ENCODE results near the gene C1orf174.

C1orf174 gene

DNA sequence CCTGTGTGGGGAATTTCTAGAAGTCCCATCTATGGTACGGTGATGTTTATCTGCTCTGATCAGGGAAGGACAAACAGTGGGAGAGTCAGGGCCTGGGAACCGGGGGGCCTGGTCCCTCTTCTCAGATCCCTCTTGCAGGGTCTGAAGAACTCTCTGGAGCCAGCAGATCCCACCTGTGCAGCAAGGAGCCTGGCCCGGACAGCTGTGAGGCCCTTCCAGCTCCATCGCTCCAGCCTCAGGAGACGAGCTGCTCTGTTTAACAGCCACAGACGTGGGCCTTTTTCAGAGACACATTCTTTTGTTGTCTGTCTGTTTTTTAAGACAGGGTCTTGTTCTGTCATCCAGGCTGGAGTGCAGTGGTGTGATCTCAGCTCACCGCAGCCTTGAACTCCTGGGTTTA is 14.5 kb downstream of the C1orf174 start:
- Histone ChIP-seq H3K9me3 (ENCODE audit: control insufficient read depth, low read length) (no peaks in the 10 kb centered on the region), H3K9ac (ENCODE audit: low read length) (no peak overlapping the region), H3K4me3 (ENCODE audit: low read length) (no peak overlapping the region), H3K27me3 (ENCODE audit: control insufficient read depth, insufficient read depth, low read length) (no peaks in the 10 kb centered on the region), H3K4me1 (ENCODE audit: control insufficient read depth, insufficient read depth, low read length) (no peaks in the 10 kb centered on the region), H3K36me3 (ENCODE audit: control insufficient read depth, insufficient read depth, low read length) (peaks cover 8% of the 10 kb centered on the region)

DNA sequence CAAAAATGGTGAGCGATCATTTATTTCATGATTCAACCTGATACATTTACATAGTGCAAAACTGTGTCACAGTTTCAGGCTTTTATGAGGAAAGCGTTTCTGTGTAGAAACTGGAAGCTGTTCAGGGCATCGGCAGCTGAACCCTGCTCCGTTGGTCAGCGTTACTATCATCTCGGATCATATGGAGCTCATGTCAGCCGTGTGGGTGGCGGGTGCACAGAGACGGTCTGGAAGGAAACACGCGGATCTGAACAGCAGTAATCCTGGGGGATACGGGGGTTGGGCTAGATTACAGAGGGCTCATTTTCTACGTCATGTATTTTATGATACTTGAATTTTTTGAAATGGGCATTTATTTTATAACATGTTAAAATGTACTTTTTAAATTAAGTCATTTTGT is 15.1 kb downstream of the C1orf174 start:
- Histone ChIP-seq H3K4me1 (ENCODE audit: control insufficient read depth, insufficient read depth, low read length) (no peaks in the 10 kb centered on the region), H3K27me3 (ENCODE audit: control insufficient read depth, insufficient read depth, low read length) (no peaks in the 10 kb centered on the region), H3K36me3 (ENCODE audit: control insufficient read depth, insufficient read depth, low read length) (peaks cover 8% of the 10 kb centered on the region), H3K4me3 (ENCODE audit: low read length) (no peak overlapping the region), H3K9me3 (ENCODE audit: control insufficient read depth, low read length) (no peaks in the 10 kb centered on the region), H3K9ac (ENCODE audit: low read length) (no peak overlapping the region)

DNA sequence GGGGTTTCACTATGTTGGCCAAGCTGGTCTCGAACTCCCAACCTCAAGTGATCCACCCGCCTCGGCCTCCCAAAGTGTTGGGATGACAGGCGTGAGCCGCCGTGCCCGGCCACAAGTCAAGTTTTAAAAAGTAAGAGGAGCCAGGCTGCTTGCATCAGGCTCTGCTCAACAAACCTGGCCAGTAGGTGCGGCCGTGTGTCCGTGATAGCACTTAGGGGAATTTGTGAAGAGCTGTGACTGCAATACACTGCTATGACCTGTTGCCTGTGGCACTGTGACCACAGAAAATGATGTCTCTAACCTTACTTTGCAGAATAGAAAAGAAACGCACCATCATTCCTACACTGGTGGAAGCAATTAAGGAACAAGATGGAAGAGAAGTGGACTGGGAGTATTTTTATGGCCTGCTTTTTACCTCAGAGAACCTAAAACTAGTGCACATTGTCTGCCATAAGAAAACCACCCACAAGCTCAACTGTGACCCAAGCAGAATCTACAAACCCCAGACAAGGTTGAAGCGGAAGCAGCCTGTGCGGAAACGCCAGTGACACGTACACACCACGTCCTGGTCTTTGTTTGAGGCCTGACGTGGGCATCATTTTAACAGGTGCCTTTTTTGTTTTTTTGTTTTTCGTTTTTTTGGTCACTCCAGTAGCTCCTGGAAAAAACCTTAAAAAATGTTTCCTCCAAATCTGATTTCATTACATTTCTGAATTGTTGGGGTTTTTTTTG is 16.7 kb downstream of the C1orf174 start:
- no peaks in the 10 kb centered on the region for H3K4me1 ChIP-seq (ENCODE audit: control insufficient read depth, insufficient read depth, low read length)
- peaks cover 8% of the 10 kb centered on the region for H3K36me3 ChIP-seq (ENCODE audit: control insufficient read depth, insufficient read depth, low read length)
- H3K4me3 ChIP-seq (ENCODE audit: low read length), result no peak overlapping the region
- H3K9me3 ChIP-seq (ENCODE audit: control insufficient read depth, low read length), result no peaks in the 10 kb centered on the region
- no peaks in the 10 kb centered on the region for H3K27me3 ChIP-seq (ENCODE audit: control insufficient read depth, insufficient read depth, low read length)
- no peak overlapping the region for H3K9ac ChIP-seq (ENCODE audit: low read length)

DNA sequence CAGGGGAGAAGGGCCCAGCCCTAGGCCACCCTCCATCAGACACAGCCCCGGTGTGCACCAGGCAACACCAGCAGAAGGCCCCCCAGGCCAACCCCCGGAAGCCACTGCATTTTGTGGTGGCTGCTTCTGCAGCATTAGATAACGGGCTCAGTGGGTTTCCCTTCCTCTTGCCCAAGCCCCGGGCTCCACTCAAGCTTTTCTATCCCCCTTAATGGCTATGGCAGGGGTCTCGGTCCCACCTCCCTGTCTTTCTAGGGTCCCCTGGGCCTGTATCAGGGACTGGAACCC is 18.9 kb downstream of the C1orf174 start:
- Histone ChIP-seq H3K9ac (ENCODE audit: low read length) (no peak overlapping the region), H3K4me1 (ENCODE audit: control insufficient read depth, insufficient read depth, low read length) (no peaks in the 10 kb centered on the region), H3K4me3 (ENCODE audit: low read length) (no peak overlapping the region), H3K27me3 (ENCODE audit: control insufficient read depth, insufficient read depth, low read length) (no peaks in the 10 kb centered on the region), H3K36me3 (ENCODE audit: control insufficient read depth, insufficient read depth, low read length) (no peaks in the 10 kb centered on the region), H3K9me3 (ENCODE audit: control insufficient read depth, low read length) (no peaks in the 10 kb centered on the region)

DNA sequence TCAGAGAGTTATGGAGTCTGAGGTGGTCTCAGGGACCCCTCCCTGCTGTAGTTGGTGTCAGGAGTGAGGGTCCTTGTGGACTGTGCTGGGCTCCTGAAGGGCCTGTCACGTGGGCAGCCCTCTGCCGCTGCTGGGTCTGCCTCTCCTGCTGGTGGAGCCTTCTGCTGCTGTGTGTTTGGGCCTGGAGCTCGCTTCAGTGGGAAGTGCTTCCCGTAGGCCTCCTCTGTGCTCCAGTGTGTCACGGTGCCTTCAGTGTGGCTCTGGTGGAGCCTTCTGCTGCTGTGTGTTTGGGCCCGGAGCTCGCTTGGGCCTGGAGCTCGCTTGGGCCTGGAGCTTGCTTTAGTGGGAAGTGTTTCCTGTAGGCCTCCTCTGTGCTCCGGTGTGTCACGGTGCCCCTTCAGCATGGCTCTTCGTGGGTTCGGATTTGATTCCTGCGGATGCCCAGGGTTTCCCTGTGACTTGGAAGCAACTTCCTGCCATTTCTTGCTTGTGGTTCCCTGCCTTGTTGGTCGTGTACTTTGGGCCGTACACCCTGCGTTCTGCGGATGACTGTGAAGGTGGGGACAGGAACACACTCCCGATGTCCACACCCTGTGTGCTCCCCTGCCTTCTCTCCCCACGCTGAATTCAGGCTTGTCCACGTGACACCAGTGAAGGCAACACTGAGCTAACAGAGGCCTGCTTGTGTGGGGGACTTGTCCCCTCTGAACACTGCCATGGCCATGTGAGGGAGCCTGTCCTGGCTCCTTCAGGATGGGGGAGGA is 19.5 kb downstream of the C1orf174 start:
- no peaks in the 10 kb centered on the region for H3K9me3 ChIP-seq (ENCODE audit: control insufficient read depth, low read length)
- H3K36me3 ChIP-seq (ENCODE audit: control insufficient read depth, insufficient read depth, low read length), result no peaks in the 10 kb centered on the region
- H3K27me3 ChIP-seq (ENCODE audit: control insufficient read depth, insufficient read depth, low read length), result no peaks in the 10 kb centered on the region
- H3K9ac ChIP-seq (ENCODE audit: low read length), result no peak overlapping the region
- H3K4me3 ChIP-seq (ENCODE audit: low read length), result no peak overlapping the region
- no peaks in the 10 kb centered on the region for H3K4me1 ChIP-seq (ENCODE audit: control insufficient read depth, insufficient read depth, low read length)

DNA sequence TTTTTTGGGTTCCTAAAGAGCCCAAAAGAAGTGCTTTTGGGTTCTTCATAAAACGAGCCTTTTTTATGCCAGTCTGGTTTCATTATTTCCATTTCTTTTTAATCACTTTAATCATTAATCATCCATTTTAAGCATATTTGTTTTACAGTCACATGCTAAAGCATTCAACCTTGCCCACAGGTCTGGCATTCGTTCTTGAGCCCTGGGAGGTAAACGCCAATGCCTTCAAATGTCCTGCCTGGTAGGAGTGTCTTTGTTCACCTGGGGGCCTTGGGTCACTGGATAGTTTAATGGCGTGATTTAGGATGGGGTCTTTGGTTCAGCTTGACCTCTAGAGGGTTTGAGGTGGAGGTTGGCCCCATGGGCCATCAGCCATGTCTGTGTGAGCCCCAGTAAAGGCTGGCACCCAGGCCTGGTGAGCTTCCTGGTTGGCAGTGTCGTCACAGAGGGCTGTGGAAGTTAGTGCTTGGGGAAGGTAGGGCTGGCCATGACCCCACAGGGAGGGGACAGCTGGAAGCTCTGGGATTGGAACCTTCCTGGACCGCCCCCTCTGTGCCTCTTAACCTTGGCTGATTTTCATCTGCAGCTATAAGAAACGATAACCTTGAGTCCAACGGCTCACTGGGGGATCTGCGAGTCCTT is 20.2 kb downstream of the C1orf174 start:
- no peaks in the 10 kb centered on the region for H3K4me1 ChIP-seq (ENCODE audit: control insufficient read depth, insufficient read depth, low read length)
- peaks cover 3% of the 10 kb centered on the region for H3K36me3 ChIP-seq (ENCODE audit: control insufficient read depth, insufficient read depth, low read length)
- H3K9ac ChIP-seq (ENCODE audit: low read length), result no peak overlapping the region
- no peak overlapping the region for H3K4me3 ChIP-seq (ENCODE audit: low read length)
- H3K9me3 ChIP-seq (ENCODE audit: control insufficient read depth, low read length), result no peaks in the 10 kb centered on the region
- H3K27me3 ChIP-seq (ENCODE audit: control insufficient read depth, insufficient read depth, low read length), result no peaks in the 10 kb centered on the region

DNA sequence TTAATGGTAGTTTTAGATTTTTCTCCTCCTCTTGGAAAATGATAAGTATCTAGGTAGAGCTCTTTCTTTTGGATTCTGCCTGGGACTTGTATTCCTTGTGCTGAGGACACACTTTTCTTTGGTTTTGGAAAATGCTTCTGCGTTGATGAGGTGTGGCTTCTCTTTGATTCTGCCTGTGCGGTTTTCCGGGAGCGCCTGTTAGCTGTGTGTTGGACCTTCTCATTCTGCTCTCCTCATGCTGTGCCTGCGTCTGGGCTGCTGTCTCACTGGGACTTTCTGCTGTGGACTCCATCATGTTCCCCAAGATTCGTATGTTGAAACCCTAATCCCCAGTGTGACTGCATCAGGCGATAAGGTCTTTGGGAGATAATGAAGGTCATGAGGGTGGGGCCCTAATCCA is 21.0 kb downstream of the C1orf174 start:
- Histone ChIP-seq H3K27me3 (ENCODE audit: control insufficient read depth, insufficient read depth, low read length) (no peaks in the 10 kb centered on the region), H3K9ac (ENCODE audit: low read length) (no peak overlapping the region), H3K9me3 (ENCODE audit: control insufficient read depth, low read length) (no peaks in the 10 kb centered on the region), H3K4me1 (ENCODE audit: control insufficient read depth, insufficient read depth, low read length) (no peaks in the 10 kb centered on the region), H3K4me3 (ENCODE audit: low read length) (no peak overlapping the region), H3K36me3 (ENCODE audit: control insufficient read depth, insufficient read depth, low read length) (peaks cover 3% of the 10 kb centered on the region)

DNA sequence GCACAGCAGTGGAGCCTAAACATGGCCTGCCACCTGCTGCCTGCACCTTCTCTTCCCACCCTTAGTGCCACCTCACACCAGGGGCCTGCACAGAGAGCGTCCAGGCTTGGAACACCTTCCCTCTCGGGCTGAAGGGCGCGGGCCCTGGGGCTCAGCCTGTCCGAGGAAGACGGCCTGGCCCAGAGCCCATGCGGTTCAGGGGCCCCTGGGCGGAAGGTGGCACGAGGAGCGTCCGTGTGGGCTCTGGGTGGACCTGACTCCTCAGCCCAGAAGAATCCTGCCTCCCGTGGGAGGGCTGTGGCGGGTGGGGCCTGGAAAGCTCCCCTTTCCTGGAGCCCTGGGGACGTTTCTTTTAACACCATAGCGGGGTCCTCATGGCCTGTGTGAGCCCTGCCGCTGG is 23.4 kb downstream of the C1orf174 start:
- Histone ChIP-seq H3K4me1 (ENCODE audit: control insufficient read depth, insufficient read depth, low read length) (no peaks in the 10 kb centered on the region), H3K9me3 (ENCODE audit: control insufficient read depth, low read length) (no peaks in the 10 kb centered on the region), H3K4me3 (ENCODE audit: low read length) (no peak overlapping the region), H3K36me3 (ENCODE audit: control insufficient read depth, insufficient read depth, low read length) (peaks cover 3% of the 10 kb centered on the region), H3K27me3 (ENCODE audit: control insufficient read depth, insufficient read depth, low read length) (no peaks in the 10 kb centered on the region), H3K9ac (ENCODE audit: low read length) (no peak overlapping the region)

DNA sequence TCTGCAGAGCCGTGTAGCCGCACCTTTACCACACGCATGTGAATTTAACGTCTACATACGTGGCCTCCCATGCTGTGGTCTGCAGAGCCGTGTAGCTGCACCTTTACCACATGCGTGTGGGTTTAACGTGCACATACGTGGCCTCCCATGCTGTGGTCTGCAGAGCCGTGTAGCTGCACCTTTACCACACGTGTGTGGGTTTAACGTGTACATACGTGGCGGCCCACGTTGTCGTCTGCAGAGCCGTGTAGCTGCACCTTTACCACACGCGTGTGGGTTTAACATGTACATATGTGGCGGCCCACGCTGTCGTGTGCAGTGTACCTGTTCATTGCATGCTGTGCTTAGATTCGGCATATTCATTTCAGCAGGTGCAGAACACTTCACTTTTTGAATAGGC is 25.3 kb downstream of the C1orf174 start:
- Histone ChIP-seq H3K4me3 (ENCODE audit: low read length) (no peak overlapping the region), H3K4me1 (ENCODE audit: control insufficient read depth, insufficient read depth, low read length) (no peaks in the 10 kb centered on the region), H3K9ac (ENCODE audit: low read length) (no peak overlapping the region), H3K9me3 (ENCODE audit: control insufficient read depth, low read length) (no peaks in the 10 kb centered on the region), H3K36me3 (ENCODE audit: control insufficient read depth, insufficient read depth, low read length) (peaks cover 3% of the 10 kb centered on the region), H3K27me3 (ENCODE audit: control insufficient read depth, insufficient read depth, low read length) (no peaks in the 10 kb centered on the region)

DNA sequence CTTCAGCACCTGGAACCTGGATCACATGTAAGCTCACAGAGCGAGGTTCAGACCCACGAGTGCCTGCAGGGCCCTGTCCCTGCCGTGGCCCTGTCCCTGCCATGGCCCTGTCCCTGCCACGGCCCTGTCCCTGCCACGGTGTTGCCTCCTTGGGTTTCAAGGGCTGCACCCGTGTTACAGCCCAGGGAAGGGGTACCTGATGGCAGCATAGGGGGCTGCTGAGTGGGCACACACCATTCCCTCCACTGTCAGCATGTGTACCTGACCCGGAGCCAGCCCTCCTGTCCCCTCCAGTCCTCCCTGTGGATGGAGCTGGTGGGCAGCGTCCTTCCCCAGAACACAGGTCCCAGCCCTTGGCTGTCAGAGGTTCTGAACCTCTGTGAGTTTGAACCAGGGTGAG is 27.5 kb downstream of the C1orf174 start:
- H3K4me3 ChIP-seq (ENCODE audit: low read length), result no peak overlapping the region
- peaks cover 3% of the 10 kb centered on the region for H3K4me1 ChIP-seq (ENCODE audit: control insufficient read depth, insufficient read depth, low read length)
- no peak overlapping the region for H3K9ac ChIP-seq (ENCODE audit: low read length)
- H3K9me3 ChIP-seq (ENCODE audit: control insufficient read depth, low read length), result no peaks in the 10 kb centered on the region
- no peaks in the 10 kb centered on the region for H3K27me3 ChIP-seq (ENCODE audit: control insufficient read depth, insufficient read depth, low read length)
- H3K36me3 ChIP-seq (ENCODE audit: control insufficient read depth, insufficient read depth, low read length), result peaks cover 3% of the 10 kb centered on the region

DNA sequence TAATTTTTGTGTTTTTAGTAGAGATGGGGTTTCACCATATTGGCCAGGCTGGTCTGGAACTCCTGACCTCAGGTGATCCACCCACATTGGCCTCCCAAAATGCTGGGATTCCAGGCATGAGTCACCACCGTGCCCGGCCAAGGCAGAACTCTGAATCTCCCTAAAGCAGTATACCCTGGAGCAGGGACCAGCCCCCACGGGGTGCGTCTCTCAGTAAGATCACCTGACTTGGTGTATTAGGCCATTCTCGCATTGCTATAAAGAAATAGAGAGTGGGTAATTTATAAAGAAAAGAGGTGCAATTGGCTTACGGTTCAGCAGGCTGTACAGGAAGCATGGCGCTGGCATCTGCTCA is 28.6 kb downstream of the C1orf174 start:
- Histone ChIP-seq H3K9me3 (ENCODE audit: control insufficient read depth, low read length) (no peaks in the 10 kb centered on the region), H3K27me3 (ENCODE audit: control insufficient read depth, insufficient read depth, low read length) (no peaks in the 10 kb centered on the region), H3K4me3 (ENCODE audit: low read length) (no peak overlapping the region), H3K4me1 (ENCODE audit: control insufficient read depth, insufficient read depth, low read length) (peaks cover 3% of the 10 kb centered on the region), H3K9ac (ENCODE audit: low read length) (no peak overlapping the region), H3K36me3 (ENCODE audit: control insufficient read depth, insufficient read depth, low read length) (peaks cover 3% of the 10 kb centered on the region)

DNA sequence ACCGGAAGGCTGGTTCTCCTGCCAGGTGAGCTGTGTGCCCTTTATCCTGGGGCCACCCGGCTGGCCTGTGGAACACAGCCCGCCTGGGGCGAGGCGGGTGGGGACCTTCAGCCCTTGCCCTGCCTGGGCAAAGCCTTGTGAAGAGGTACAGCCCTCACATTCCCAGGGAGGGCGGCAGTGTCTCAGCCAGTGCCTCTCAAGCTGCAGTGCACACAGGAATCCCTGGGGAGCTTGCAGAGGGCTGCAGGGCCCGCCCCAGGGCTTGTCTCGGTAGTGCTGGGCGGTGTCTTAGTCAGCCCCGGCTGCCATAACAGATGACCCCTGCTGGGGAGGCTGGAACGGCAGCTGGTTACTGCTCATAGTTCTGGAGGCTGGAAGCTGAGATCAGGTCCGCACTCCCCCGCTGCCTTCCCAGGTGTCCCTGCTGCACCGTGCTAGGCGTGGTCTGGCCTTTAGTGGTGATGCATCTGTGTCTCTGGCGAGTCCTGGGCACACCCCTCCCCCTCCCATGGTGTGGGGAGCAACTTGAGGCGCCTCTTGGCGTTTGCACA is 30.2 kb downstream of the C1orf174 start:
- Histone ChIP-seq H3K9ac (ENCODE audit: low read length) (no peak overlapping the region), H3K36me3 (ENCODE audit: control insufficient read depth, insufficient read depth, low read length) (no peaks in the 10 kb centered on the region), H3K27me3 (ENCODE audit: control insufficient read depth, insufficient read depth, low read length) (no peaks in the 10 kb centered on the region)

More for the DNA sequence above, 30.2 kb downstream of the C1orf174 start:
- no peak overlapping the region for H3K4me3 ChIP-seq (ENCODE audit: low read length)
- H3K4me1 ChIP-seq (ENCODE audit: control insufficient read depth, insufficient read depth, low read length), result peaks cover 3% of the 10 kb centered on the region
- H3K9me3 ChIP-seq (ENCODE audit: control insufficient read depth, low read length), result no peaks in the 10 kb centered on the region
